Non-pigmented ciliary epithelial cell (primary cell): ENCODE measurements around the gene MERTK.
"Not testable (repeated sequence)": the region's sequence is repeated elsewhere in the genome, so short reads cannot be mapped to it uniquely, and the experiment has no call there.

Experiments used
- DNase-seq: peaks from one replicate; pipeline ENCODE4 v3.0.0-alpha.2; 2010; ENCODE audit warnings: low read depth

Gene MERTK

GRCh38 chr2:111897924-111898702 is at the start of gene MERTK:
TSS of gene MERTK (plus strand) at chr2:111898607. CDS start at chr2:111898736, 129 bp downstream.
- DNase-seq: no peak

GRCh38 chr2:111850646-111851045 is 47.8 kb upstream of the MERTK start:
- peak; percentile 5 for DNase-seq

DNA sequence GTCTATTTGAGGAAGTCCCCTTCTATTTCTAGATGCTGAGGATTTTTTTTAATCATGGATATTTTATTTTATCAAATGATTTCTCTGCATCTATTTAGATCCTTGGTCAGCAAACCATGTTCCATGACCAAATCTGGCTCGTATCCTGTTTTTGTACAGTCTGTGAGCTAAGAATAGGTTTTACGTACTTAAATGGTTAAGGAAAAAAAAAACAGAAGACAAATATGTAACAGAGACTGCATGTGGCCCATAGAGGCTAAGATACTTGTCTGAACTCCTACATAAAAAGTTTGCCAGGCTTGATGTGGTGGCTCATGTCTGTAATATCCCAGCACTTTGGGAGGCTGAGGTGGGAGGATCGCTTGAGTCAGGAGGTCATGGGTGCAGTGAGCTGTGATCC is 45.9 kb upstream of the MERTK start:
- not testable (repeated sequence) for DNase-seq

DNA sequence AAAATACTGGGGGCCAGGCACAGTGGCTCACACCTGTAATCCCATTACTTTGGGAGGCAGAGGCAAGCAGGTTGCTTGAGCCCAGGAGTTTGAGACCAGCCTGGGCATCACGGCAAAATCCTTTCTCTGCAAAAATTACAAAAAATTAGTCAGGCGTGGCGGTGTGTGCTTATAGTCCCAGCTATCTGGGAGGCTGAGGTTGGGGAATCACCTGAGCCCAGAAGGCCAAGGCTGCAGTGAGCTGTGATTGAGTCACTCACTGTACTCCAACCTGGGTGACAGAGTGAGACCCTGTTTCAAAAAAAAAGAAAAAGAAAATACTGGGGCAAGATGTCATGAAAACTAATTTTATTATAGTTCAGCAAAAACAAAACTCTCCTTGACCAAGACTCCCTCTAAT is 38.4 kb upstream of the MERTK start:
- not testable (repeated sequence) for DNase-seq

DNA sequence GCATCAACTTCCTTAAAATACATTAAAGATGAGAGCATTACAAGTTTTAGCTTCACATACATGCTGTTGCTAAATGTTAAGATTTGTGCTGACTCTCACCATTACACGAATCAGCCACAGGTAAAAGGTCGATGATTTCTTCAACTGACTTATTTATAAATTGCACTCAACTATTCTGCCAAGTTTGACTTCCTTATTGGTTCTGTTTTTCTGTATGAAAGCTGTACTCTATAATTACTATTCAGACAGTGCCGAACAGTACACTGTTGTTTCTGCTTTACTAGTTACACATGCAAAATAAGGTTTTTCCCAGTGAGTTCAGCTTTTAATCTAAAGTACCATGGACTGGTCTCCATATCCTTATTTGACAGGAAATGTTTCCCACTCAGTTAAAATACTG is 33.3 kb upstream of the MERTK start:
- DNase-seq: not testable (repeated sequence)

DNA sequence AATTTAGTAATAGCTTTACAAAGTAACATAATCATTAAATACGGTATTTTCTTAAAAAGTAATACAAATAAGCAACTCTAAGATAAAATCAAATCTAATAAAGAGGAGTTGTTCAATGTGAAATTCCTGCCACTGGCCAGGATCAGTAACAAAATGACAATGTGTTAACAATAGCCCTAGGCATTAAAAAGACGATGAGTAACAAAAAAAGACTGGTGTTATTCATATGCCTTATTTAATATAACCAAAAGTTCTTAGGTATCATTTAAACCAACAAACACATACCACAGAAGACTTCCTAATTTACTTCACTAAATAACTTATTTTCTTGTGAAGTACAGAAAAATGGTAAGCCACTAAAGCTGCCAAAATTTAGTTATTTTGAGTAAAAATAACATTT is 25.6 kb upstream of the MERTK start:
- not testable (repeated sequence) for DNase-seq

GRCh38 chr2:111883661-111884591 is 14.5 kb upstream of the MERTK start, which contains the start of gene ANAPC1:
TSS of gene ANAPC1 (minus strand) at chr2:111884193. CDS start at chr2:111880825, 3,368 bp downstream.
- DNase-seq: no peak

DNA sequence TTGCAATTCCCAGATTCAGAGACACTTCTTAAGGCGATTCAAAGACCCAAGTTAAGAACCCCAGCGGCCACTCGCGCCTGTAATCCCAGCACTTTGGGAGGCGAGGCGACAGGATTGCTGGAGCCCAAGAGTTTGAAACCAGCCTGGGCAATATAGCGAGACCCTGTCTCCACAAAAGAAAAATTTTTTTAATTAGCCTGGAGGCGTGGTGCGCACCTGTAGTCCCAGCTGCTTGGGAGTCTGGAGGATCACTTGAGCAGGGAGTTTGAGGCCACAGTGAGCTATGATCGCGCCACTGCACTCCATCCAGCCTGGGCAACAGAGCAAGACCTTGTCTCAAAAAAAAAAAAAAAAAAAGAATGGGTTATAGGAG is 13.8 kb upstream of the MERTK start:
- no peak for DNase-seq

GRCh38 chr2:111896024-111896423 is 2.4 kb upstream of the MERTK start:
- no peak for DNase-seq

DNA sequence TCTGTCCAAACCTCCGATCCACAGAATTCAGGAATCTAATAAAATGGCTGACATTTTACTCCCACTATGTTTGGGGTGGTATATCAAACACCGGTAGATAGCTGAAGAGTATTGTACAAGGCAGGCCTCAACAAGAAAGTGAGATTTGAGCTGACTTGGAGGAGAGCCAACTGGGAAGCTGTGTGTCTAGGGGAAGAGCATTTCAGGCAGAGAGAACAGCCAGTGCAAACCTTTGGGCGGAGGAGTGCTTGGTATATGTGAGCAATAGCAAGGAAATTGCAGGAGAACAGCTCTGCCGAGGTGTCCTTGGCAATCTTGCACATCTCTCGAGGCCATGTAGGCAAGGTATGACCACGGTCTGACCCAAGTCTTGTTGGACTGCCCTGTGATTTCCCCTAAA is 1.8 kb upstream of the MERTK start:
- no peak for DNase-seq

DNA sequence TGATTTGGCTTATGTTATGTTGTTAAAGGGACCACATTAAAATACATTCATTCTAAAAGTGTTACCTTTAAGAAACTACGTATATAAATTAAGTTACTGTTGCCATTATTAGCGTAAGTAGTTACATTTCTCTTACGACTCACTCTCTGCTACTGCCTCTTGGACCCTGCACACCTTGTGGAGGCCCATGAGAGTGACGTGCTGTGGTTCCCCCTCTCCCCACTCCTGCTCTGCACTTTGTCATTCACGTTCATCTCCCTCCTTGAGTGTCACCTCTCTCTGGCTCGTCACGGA is 830 bp upstream of the MERTK start:
- DNase-seq: no peak

- no peak for DNase-seq
Observed at GRCh38 chr2:111898703-111899514, 502 bp downstream of the MERTK start.

DNA sequence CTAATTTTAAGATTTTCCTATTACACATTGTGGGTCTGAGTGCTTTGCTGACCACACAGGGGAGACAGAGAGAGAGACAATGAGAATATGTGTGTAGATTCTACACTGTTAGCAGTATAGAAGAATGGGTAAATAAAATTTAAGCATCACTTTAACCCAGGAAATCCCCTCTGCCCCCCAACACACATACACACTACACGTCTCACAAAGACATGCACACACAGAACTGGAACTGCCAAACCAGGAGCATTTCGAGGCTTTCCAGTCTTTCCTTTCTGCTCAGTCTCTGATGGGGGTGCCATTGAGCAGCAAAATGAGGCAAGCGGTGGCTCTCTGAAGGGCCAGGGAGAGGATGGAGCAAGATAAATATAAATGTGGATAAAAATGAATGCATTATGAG is 2.5 kb downstream of the MERTK start:
- no peak for DNase-seq

DNA sequence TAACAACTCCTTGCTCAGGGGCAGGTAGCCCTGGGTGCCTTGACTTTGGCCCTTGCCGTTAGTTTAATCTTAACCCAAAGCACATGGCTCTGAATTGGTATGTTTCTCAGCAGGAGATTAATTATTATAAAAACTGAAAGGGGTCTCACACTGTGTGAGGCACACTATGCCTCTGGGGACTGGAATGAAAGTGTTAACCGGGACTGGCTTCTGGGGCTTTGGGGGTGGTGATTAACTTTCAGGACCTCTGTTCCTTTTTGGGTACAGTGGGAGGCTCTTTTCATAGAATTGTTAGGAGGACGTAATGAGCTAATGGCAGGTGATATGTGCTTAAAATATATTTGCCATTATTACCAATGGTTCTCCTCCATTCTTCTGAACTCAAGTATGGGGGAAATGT is 5.1 kb downstream of the MERTK start:
- DNase-seq: no peak

GRCh38 chr2:111903930-111904439 is 5.6 kb downstream of the MERTK start:
- DNase-seq: no peak

GRCh38 chr2:111904726-111905474 is 6.5 kb downstream of the MERTK start:
- DNase-seq: no peak

GRCh38 chr2:111905475-111905869 is 7.1 kb downstream of the MERTK start:
- not testable (repeated sequence) for DNase-seq

- no peak for DNase-seq
Observed at GRCh38 chr2:111905990-111906735, 7.8 kb downstream of the MERTK start.

- no peak for DNase-seq
Observed at GRCh38 chr2:111908578-111908977, 10.2 kb downstream of the MERTK start.

GRCh38 chr2:111909079-111909478 is 10.7 kb downstream of the MERTK start:
- DNase-seq: no peak

GRCh38 chr2:111909997-111910396 is 11.6 kb downstream of the MERTK start:
- DNase-seq: not testable (repeated sequence)
